ENCODE data around the gene TXN2. TPM values are rescaled to one million over a fixed set of nuclear protein-coding genes. Genes with fewer than 3 reads are reported as not detected.
A peak's percentile ranks its signal among the peaks of the same experiment; 100 is the strongest.
"Not testable (repeated sequence)": the region's sequence is repeated elsewhere in the genome, so short reads cannot be mapped to it uniquely, and the experiment has no call there.

TXN2 gene
- total RNA-seq, 1 donor from 2014 or later, result 30.3 TPM

GRCh38 chr22:36425977-36426523, 55.4 kb downstream of the TXN2 start:
- DNase-seq, result peak; percentile 43

GRCh38 chr22:36424901-36425579, 56.4 kb downstream of the TXN2 start:
- DNase-seq, result no peak

- not testable (repeated sequence) for DNase-seq
Measured at GRCh38 chr22:36424466-36424865, 57.0 kb downstream of the TXN2 start.

- DNase-seq, result no peak
Measured at GRCh38 chr22:36423461-36424404, 57.7 kb downstream of the TXN2 start.

- no peak for DNase-seq
Measured at GRCh38 chr22:36422287-36423014, 59.0 kb downstream of the TXN2 start.

- no peak for DNase-seq
Measured at GRCh38 chr22:36419912-36420882, 61.2 kb downstream of the TXN2 start.

GRCh38 chr22:36419177-36419911, 62.1 kb downstream of the TXN2 start:
- DNase-seq, result no peak

GRCh38 chr22:36417281-36417686, 64.2 kb downstream of the TXN2 start:
- DNase-seq, result peak; percentile 37

Other genes starting within 250 kb of the TXN2 start
- 57.7 and 67.7 TPM in 2 replicates for gene APOL2, start 242.1 kb downstream of the TXN2 start, total RNA-seq
- 29.5 and 34.9 TPM in 2 replicates for gene APOL1, start 228.5 kb downstream of the TXN2 start, total RNA-seq
- 803 and 1,099 TPM in 2 replicates for gene MYH9, start 93.7 kb downstream of the TXN2 start, total RNA-seq
- gene FOXRED2, start 25.4 kb upstream of the TXN2 start, total RNA-seq, result 8.7 and 11.5 TPM in 2 replicates
- gene EIF3D, start 47.5 kb upstream of the TXN2 start, total RNA-seq, result 462 and 522 TPM in 2 replicates
- not detected in 2 replicates for gene CACNG2, start 222.1 kb upstream of the TXN2 start, total RNA-seq

Measured in dermis blood vessel endothelial cell (primary cell).